A549 (cell line): ENCODE results near the gene RNGTT.

Experiments used
- CBX2 ChIP-seq: fragments of 200-600 bp; sonication (generic); IDR thresholded peaks from 2 replicates; pipeline ENCODE4 v1.6.1; 2016; ENCODE audit warnings: low read depth, mild to moderate bottlenecking, borderline replicate concordance
- CEBPB ChIP-seq, 2 experiments: fragments of >200 bp in 1 of 2; sonication (Bioruptor Twin) in 1 of 2; formaldehyde crosslinking in 1 of 2; IDR thresholded peaks; 2 replicates each; pipeline ENCODE4 v1.6.1; 2012 to 2016
- CHD4 ChIP-seq: fragments of 200-600 bp; sonication (generic); IDR thresholded peaks from 2 replicates; pipeline ENCODE4 v1.6.1; 2016; ENCODE audit warnings: antibody characterized with exemption, mild to moderate bottlenecking, borderline replicate concordance
- CTCF ChIP-seq: fragments of >200 bp; sonication (Bioruptor Twin); formaldehyde crosslinking; IDR thresholded peaks from 3 replicates; pipeline ENCODE4 v1.5.1; 2016
- ESRRA ChIP-seq: fragments of 150-350 bp; IDR thresholded peaks from 2 replicates; pipeline ENCODE4 v1.6.1; 2014; ENCODE audit warnings: mild to moderate bottlenecking, low read length, borderline replicate concordance
- MAZ ChIP-seq: fragments of 150-350 bp; IDR thresholded peaks from 2 replicates; pipeline ENCODE4 v1.6.1; 2014; ENCODE audit warnings: antibody characterized with exemption, low read depth, low read length, borderline replicate concordance
- PHF8 ChIP-seq: fragments of 200-600 bp; sonication (generic); IDR thresholded peaks from 2 replicates; pipeline ENCODE4 v1.6.1; 2016; ENCODE audit warnings: low read depth, mild to moderate bottlenecking, antibody characterized with exemption, moderate library complexity, borderline replicate concordance
- POLR2A ChIP-seq: IDR thresholded peaks from 2 replicates; pipeline ENCODE4 v1.6.1; 2012; ENCODE audit warnings: mild to moderate bottlenecking, low read length
- RAD21 ChIP-seq, 2 experiments: fragments of >200 bp in 1 of 2; sonication (Bioruptor Twin) in 1 of 2; formaldehyde crosslinking in 1 of 2; IDR thresholded peaks in 1 of 2; conservative IDR thresholded peaks in 1 of 2; 2 replicates in 1 of 2; 3 replicates in 1 of 2; pipeline ENCODE4 v1.6.1; 2012 to 2018; ENCODE audit warnings: inconsistent platforms in 1 of 2
- RNF2 ChIP-seq: fragments of 200-600 bp; sonication (generic); IDR thresholded peaks from 2 replicates; pipeline ENCODE4 v1.6.1; 2016; ENCODE audit warnings: low read depth, mild to moderate bottlenecking, antibody characterized with exemption, moderate library complexity, borderline replicate concordance
- SMC3 ChIP-seq: fragments of >200 bp; sonication (Bioruptor Twin); formaldehyde crosslinking; IDR thresholded peaks from 3 replicates; pipeline ENCODE4 v1.6.1; 2018; ENCODE audit warnings: inconsistent platforms
- TF ChIP-seq, protein P1 (sequence below): IDR thresholded peaks from 2 replicates; pipeline ENCODE4 v1.6.1; 2012
- TF ChIP-seq, protein P2 (sequence below): IDR thresholded peaks from 2 replicates; pipeline ENCODE4 v1.6.1; 2012

GRCh38 chr6:88671624-88672023, 291.8 kb downstream of the RNGTT start:
- TF ChIP-seq, protein P1, sequence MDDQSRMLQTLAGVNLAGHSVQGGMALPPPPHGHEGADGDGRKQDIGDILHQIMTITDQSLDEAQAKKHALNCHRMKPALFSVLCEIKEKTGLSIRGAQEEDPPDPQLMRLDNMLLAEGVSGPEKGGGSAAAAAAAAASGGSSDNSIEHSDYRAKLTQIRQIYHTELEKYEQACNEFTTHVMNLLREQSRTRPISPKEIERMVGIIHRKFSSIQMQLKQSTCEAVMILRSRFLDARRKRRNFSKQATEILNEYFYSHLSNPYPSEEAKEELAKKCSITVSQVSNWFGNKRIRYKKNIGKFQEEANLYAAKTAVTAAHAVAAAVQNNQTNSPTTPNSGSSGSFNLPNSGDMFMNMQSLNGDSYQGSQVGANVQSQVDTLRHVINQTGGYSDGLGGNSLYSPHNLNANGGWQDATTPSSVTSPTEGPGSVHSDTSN, result no peak
- TF ChIP-seq SMC3 (no peak), MAZ (no peak), CBX2 (no peak), CTCF (no peak), POLR2A (no peak), CEBPB (IDR thresholded peaks at IDR 0.05) (no peak), ESRRA (no peak), RAD21 (conservative IDR thresholded peaks at IDR 0.05 in 1 of 2, IDR thresholded peaks at IDR 0.05 in 1 of 2) (no peak), PHF8 (no peak), RNF2 (no peak), CHD4 (no peak)
- TF ChIP-seq, protein P2, sequence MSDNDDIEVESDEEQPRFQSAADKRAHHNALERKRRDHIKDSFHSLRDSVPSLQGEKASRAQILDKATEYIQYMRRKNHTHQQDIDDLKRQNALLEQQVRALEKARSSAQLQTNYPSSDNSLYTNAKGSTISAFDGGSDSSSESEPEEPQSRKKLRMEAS, result no peak
